GM12864 (cell line): ENCODE measurements around the gene ANGPTL2.

Source experiments
- DNase-seq: peaks from one replicate; pipeline ENCODE4 v3.0.0-alpha.2; 2011; ENCODE audit warnings: low read depth
- H3K4me3 ChIP-seq: 2 replicates; pipeline ENCODE4 v1.5.1; 2011; ENCODE audit warnings: mild to moderate bottlenecking, low read depth, low read length, control low read depth
- TF ChIP-seq, protein P1 (sequence below): IDR thresholded peaks from 2 replicates; pipeline ENCODE4 v1.5.1; 2011; ENCODE audit warnings: low read depth, mild to moderate bottlenecking, moderate library complexity, low read length, control low read depth, inconsistent platforms; ENCODE audit errors: missing control alignments

ANGPTL2 gene

DNA sequence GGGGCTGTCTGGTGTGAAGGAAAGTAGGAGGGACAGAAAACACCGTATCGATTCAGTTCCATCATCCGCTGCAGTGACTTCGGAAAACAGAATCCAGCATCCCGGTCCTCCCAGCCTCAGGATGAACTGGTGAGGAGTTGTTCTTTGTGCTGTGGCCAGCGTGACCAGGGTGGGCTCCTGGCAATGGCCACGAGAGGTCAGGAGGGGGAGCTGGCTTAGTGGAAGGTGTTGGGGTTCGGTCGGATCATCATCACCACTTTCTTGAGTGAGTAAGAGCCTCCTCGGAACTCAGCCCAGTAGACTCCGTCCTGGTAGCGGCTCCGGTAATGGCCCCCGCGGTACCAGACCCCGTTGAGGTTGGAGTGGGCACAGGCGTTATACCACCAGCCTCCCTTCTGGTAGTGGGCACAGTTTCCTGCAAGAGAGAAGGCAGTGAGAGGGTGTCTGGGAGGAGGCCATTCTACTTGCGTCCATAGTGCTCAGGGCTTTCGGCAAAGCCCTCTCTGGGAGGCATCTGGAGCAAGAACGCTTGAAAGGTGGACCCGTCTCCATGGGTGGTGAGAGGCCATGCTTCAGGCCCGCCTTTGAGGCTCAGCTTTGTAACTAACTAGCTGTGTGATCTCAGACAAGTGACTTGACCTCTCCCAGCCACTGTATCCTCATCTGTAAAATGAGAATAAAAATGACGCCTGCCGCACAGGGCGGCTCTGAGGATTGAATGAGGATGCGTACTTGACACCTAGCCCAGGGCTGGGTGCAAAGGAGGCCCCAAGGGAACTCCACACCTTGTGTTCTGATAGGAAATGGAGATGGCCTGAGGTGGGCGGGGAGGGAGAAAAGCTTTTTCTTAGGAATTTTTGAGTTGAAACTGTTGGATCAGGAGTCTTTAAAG is 33.5 kb downstream of the ANGPTL2 start:
- H3K4me3 ChIP-seq = no peak overlapping the region
- DNase-seq = no peak
- TF ChIP-seq, protein P1, sequence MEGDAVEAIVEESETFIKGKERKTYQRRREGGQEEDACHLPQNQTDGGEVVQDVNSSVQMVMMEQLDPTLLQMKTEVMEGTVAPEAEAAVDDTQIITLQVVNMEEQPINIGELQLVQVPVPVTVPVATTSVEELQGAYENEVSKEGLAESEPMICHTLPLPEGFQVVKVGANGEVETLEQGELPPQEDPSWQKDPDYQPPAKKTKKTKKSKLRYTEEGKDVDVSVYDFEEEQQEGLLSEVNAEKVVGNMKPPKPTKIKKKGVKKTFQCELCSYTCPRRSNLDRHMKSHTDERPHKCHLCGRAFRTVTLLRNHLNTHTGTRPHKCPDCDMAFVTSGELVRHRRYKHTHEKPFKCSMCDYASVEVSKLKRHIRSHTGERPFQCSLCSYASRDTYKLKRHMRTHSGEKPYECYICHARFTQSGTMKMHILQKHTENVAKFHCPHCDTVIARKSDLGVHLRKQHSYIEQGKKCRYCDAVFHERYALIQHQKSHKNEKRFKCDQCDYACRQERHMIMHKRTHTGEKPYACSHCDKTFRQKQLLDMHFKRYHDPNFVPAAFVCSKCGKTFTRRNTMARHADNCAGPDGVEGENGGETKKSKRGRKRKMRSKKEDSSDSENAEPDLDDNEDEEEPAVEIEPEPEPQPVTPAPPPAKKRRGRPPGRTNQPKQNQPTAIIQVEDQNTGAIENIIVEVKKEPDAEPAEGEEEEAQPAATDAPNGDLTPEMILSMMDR = no peak

DNA sequence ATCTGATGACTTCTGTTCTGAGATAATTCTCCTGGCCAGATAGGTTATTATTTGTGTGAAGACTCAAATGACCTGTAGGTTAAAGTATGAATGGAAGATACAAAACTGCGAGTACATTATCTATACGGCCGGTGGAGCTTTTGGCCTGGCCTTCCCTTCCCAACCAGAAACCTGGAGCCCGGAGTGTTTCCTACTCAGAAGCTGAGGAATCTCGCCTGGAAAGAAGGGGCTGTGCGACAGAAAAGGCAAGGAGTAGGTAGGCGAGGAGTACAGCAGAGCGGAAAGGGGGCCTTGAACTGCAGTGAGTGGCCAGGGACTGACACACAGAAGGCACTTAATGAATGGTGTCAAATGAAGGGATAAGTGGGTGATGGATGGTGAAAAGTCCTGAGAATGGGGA is 34.6 kb downstream of the ANGPTL2 start:
- TF ChIP-seq, protein P1 = no peak

DNA sequence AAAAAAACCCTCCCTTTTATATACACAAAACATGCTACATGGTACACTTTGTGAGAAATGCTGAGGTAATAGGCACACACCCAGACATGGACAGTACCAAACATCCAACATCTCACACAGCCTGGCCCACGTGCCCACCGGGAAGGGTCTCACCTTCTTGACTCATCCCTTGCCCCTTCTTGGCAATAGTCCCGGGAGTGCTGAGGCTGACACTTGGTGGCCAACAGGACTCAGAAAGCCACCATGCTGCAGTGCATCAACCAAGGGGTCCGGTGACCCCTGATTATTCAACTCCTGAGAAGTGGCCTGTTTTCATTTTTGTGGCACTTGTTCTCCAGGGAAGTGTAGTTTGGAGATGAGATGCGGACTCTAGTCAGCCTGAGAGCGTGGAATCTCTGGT is 35.0 kb downstream of the ANGPTL2 start:
- no peak overlapping the region for H3K4me3 ChIP-seq
- DNase-seq = no peak
- TF ChIP-seq, protein P1 = no peak

More for the DNA sequence above, 34.6 kb downstream of the ANGPTL2 start:
- DNase-seq = no peak
- H3K4me3 ChIP-seq = no peak overlapping the region

DNA sequence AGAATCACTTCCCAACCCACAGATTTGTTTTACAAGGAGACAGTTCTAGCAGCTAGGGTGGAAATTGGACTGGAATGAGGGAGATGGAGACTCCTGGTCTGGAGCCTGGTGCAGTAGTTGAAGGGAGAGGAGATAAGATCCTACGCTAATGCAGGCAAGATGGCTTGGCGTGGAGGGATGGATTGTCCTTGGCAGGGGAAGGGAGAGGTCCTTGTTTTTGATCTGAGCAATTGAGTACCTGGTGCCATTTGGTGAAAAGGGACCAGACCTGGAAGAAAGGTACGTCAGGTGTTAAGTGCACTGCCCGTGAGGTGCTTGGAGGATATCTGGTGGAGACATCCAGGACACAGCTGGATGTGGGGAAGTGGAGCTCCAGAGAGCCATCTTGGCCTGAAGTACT is 35.7 kb downstream of the ANGPTL2 start:
- DNase-seq = no peak
- TF ChIP-seq, protein P1 = no peak
- no peak overlapping the region for H3K4me3 ChIP-seq

DNA sequence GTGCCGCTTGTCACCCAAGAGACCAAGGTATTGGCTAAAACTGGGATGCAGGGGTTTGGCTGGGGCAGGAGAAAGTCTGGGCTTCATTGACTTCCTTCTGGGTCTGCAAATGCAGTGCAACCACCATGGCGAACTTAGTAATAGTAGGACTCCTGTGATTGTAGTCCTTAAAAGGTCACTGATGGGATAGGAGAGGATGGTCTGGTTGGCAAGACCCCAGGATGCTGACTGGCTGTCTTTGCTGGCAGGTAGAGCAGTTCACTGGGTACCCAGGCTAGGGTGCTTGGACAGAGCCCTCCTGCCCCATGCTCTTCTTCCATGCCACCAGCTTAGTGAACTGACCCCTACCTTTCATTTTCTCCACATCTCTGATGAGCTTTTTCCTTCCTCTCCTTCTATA is 37.2 kb downstream of the ANGPTL2 start:
- TF ChIP-seq, protein P1 = no peak
- DNase-seq = no peak
- H3K4me3 ChIP-seq = no peak overlapping the region

DNA sequence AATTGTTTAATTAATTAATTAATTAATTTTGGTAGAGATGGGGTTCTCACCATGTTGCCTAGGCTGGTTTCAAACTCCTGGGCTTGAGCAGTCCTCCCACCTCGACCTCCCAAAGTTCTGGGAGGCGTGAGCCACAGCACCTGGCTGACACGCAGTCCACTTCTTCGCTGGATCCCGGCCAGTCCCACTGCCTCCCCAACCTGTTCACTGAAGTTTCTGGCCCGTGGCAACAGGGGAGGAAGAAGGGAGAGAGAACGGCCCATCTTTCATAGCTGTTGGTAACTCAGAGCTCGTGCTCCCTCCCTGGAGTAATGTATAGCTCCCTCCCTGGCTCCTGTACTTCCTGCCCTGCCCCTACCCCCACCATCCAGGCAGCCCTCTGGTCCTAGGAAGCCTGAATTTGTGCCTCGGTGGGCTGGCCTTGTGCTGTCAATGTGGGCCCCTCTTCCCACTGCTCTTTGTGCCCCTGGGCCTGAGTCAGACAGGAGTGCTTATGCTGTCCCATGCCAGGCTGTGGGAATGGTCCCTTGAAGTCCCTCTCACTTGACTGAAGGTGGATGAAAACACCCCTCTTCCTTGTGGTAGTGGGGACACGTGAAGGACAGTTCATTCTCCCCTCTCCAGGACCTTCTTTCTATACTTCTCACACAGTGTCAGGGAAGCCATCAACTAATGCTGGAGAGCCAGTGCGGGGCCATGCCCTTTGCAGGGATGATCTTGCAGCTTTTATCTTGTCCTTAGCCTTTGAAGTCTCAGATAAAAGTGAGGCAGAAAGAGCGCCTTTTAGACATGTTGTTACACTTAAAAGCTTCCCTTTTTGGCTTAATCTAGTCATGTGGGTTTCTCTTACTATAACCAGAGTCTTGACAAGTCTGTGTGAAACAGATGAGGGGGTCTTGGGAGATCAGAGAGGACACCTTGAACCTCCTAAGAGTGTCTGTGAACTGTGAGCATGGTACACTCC is 38.1 kb downstream of the ANGPTL2 start:
- TF ChIP-seq, protein P1 = no peak
- H3K4me3 ChIP-seq = no peak overlapping the region
- no peak for DNase-seq
